Stimulated activated memory B cell treated with anti-CD40 and anti-IgM and Interleukin-4, amounts not matched to agents 10 μg/mL and 1 μg/mL and 100 μg/mL, for 72 hours (primary cell): Measurements from ENCODE around the gene NATD1.

ENCODE experiments used
- ATAC-seq: fragments of 150-1000 bp; cut with Tn5 transposase; 2 replicates; pipeline ENCODE4 v1.10.0; 2021
- H3K27ac Mint-ChIP-seq: one replicate; pipeline ENCODE4 v1.8.0; 2022; ENCODE audit warnings: mild to moderate bottlenecking, mixed read lengths
- H3K27me3 Mint-ChIP-seq: one replicate; pipeline ENCODE4 v1.8.0; 2022; ENCODE audit warnings: mixed read lengths
- H3K36me3 Mint-ChIP-seq: one replicate; pipeline ENCODE4 v1.8.0; 2022; ENCODE audit warnings: mixed read lengths
- H3K4me1 Mint-ChIP-seq: one replicate; pipeline ENCODE4 v1.8.0; 2022; ENCODE audit warnings: mixed read lengths
- H3K4me3 Mint-ChIP-seq: one replicate; pipeline ENCODE4 v1.8.0; 2022; ENCODE audit warnings: mild to moderate bottlenecking, moderate library complexity, mixed read lengths
- H3K9me3 Mint-ChIP-seq: one replicate; pipeline ENCODE4 v1.8.0; 2022; ENCODE audit warnings: mixed read lengths

Gene NATD1

GRCh38 chr17:21293831-21294210 lies 40.6 kb upstream of the NATD1 start:
- Mint-ChIP-seq H3K4me1 (peaks cover 59% of the 10 kb centered on the region), H3K36me3 (peaks cover 16% of the 10 kb centered on the region), H3K4me3 (no peak overlapping the region), H3K27me3 (peaks cover 9% of the 10 kb centered on the region), H3K27ac (peak overlapping the region; percentile 5), H3K9me3 (no peaks in the 10 kb centered on the region)
- no peak for ATAC-seq

DNA sequence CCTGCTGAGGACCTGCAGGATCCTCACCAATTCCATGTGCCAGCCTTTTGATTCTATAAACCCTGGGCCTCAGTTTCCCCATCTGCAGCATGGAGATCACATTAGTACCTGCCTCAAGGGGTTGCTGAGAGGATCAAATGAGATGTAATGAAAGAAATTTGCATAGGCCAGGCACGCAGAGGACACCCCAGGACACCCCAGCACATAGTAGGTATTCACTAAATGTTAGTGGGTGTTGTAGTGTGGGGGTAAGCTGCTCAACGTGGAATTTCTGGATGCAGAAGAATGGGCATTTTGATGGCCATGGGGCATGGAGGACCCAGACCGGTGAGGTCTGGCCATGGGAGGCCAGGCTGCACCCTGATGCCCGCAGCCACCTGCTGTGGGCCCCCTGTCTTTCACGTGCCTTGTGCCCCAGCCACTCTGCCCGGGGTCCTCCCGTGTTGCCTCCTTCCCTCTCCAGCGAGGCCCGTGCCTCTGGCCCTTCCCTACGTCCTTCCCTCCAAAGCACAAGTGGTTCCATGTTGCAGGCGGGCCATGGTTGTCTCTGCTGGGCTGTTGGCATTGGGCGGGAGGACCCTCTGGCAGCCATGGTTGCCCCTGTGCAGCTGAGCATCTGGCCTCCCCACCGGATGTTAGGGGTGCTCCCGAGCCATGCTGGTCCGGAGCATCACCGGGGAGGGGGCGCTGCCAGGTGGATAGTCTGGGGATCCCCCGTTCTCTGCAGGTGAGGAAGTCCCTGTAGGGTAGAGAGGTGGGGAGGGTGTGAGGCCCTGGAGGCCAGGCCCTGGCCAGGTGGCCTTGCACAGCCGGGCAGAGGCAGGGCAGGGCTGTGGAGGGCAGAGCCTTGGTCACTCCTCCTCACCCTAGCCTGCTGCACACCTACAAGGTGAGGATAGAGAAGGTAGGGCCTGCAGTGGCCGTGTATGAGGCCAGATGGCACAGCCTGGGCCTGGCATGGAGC lies 39.9 kb upstream of the NATD1 start:
- H3K27ac Mint-ChIP-seq, result no peak overlapping the region
- H3K9me3 Mint-ChIP-seq, result no peaks in the 10 kb centered on the region
- H3K4me1 Mint-ChIP-seq, result peaks cover 66% of the 10 kb centered on the region
- H3K4me3 Mint-ChIP-seq, result no peak overlapping the region
- ATAC-seq, result no peak
- peaks cover 9% of the 10 kb centered on the region for H3K27me3 Mint-ChIP-seq
- H3K36me3 Mint-ChIP-seq, result peaks cover 16% of the 10 kb centered on the region

- Mint-ChIP-seq H3K4me3 (no peak overlapping the region), H3K36me3 (peaks cover 16% of the 10 kb centered on the region), H3K27me3 (peaks cover 9% of the 10 kb centered on the region), H3K9me3 (no peaks in the 10 kb centered on the region), H3K4me1 (peaks cover 79% of the 10 kb centered on the region), H3K27ac (peak overlapping the region; percentile 45)
- ATAC-seq, result no peak
Measured at GRCh38 chr17:21291862-21292261, 38.7 kb upstream of the NATD1 start.

- H3K27me3 Mint-ChIP-seq, result peaks cover 9% of the 10 kb centered on the region
- peaks cover 84% of the 10 kb centered on the region for H3K4me1 Mint-ChIP-seq
- H3K36me3 Mint-ChIP-seq, result peaks cover 18% of the 10 kb centered on the region
- no peaks in the 10 kb centered on the region for H3K9me3 Mint-ChIP-seq
- H3K27ac Mint-ChIP-seq, result no peak overlapping the region
- ATAC-seq, result no peak
- H3K4me3 Mint-ChIP-seq, result no peak overlapping the region
Measured at GRCh38 chr17:21291357-21291756, 38.1 kb upstream of the NATD1 start.

DNA sequence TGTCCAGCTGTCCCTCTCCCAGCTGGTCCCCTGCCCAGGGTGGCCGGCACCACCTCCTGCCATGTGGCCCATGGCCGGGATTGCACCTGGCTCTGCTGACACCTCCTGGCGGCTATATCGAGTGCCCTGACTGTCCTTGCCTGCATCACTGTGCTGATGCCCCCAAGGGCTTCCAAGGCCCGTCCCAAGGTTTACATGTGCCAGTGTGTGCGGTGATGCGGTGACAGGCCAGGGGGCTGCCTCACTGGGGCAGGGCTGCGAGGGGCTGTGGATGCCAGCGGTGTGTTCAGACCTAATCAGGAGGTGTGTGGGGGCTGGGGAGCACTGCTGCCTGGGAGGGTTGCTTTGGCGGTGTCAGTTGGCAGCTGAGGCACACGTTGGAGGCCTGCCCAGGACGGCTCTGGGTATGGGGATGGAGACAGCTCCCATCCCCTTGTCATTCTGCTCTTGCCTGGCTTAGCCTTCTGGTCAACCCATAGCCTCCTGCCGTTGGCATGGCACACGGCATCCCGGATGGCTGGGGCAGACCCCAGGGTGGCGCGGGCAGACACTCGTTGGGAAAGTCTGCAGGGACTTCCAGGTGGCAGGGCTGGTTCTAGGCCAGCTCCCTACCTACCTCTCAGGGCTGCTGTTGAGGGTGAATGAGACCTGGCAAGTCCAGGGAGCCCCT lies 36.8 kb upstream of the NATD1 start:
- Mint-ChIP-seq H3K4me1 (peaks cover 95% of the 10 kb centered on the region), H3K4me3 (no peak overlapping the region), H3K36me3 (peaks cover 30% of the 10 kb centered on the region), H3K27ac (peak overlapping the region; percentile 92), H3K27me3 (peaks cover 9% of the 10 kb centered on the region), H3K9me3 (no peaks in the 10 kb centered on the region)
- no peak for ATAC-seq

- Mint-ChIP-seq H3K9me3 (no peaks in the 10 kb centered on the region), H3K36me3 (peaks cover 30% of the 10 kb centered on the region), H3K27me3 (peaks cover 9% of the 10 kb centered on the region), H3K27ac (peak overlapping the region; percentile 92), H3K4me1 (peaks cover 89% of the 10 kb centered on the region), H3K4me3 (peak overlapping the region; percentile 98)
- ATAC-seq, result no peak
Measured at GRCh38 chr17:21289175-21289901, 36.1 kb upstream of the NATD1 start.

DNA sequence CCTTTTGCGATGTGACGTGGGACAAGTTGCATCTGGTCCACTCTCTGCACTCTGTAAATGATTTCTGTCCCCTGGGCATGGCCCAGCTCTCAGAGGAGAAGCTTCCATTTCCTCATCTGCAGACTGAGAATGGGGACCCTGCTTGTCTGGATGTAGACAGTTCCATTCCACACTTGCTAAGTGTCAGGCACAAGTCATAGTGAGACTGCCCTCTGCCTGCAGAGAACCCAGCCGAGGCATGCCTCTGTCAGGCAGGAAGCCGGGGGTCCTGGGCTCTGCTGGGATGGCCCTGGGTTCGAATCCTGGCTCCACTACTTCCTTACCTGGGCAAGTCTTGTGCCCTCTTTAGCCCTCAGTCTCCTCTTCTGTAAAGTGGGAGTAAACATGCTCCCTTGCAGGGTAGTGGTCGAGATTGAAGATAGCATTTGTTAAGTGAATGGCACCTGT lies 35.4 kb upstream of the NATD1 start:
- peaks cover 9% of the 10 kb centered on the region for H3K27me3 Mint-ChIP-seq
- peaks cover 86% of the 10 kb centered on the region for H3K4me1 Mint-ChIP-seq
- ATAC-seq, result peak; percentile 42
- H3K27ac Mint-ChIP-seq, result peak overlapping the region; percentile 92
- peak overlapping the region; percentile 98 for H3K4me3 Mint-ChIP-seq
- H3K36me3 Mint-ChIP-seq, result peaks cover 30% of the 10 kb centered on the region
- H3K9me3 Mint-ChIP-seq, result no peaks in the 10 kb centered on the region

- Mint-ChIP-seq H3K36me3 (peaks cover 29% of the 10 kb centered on the region), H3K27ac (peak overlapping the region; percentile 92), H3K9me3 (no peaks in the 10 kb centered on the region), H3K27me3 (peaks cover 9% of the 10 kb centered on the region), H3K4me3 (peak overlapping the region; percentile 98), H3K4me1 (peaks cover 85% of the 10 kb centered on the region)
- ATAC-seq, result peak; percentile 79
Measured at GRCh38 chr17:21287703-21288449, 34.7 kb upstream of the NATD1 start.

- Mint-ChIP-seq H3K27ac (peak overlapping the region; percentile 92), H3K36me3 (peaks cover 21% of the 10 kb centered on the region), H3K4me1 (peaks cover 85% of the 10 kb centered on the region), H3K4me3 (peak overlapping the region; percentile 98), H3K27me3 (peaks cover 3% of the 10 kb centered on the region), H3K9me3 (no peaks in the 10 kb centered on the region)
- ATAC-seq, result no peak
Measured at GRCh38 chr17:21286909-21287702, 33.9 kb upstream of the NATD1 start.

GRCh38 chr17:21286066-21286770 lies 33.0 kb upstream of the NATD1 start:
- Mint-ChIP-seq H3K36me3 (peaks cover 14% of the 10 kb centered on the region), H3K4me3 (peak overlapping the region; percentile 98), H3K4me1 (peaks cover 85% of the 10 kb centered on the region)

GRCh38 chr17:21285164-21286065 lies 32.2 kb upstream of the NATD1 start:
- no peaks in the 10 kb centered on the region for H3K27me3 Mint-ChIP-seq
- peaks cover 14% of the 10 kb centered on the region for H3K36me3 Mint-ChIP-seq
- H3K9me3 Mint-ChIP-seq, result no peaks in the 10 kb centered on the region
- no peak for ATAC-seq
- peaks cover 85% of the 10 kb centered on the region for H3K4me1 Mint-ChIP-seq
- peak overlapping the region; percentile 98 for H3K4me3 Mint-ChIP-seq
- H3K27ac Mint-ChIP-seq, result peak overlapping the region; percentile 92

More at GRCh38 chr17:21286066-21286770, 33.0 kb upstream of the NATD1 start:
- Mint-ChIP-seq H3K27ac (peak overlapping the region; percentile 92), H3K9me3 (no peaks in the 10 kb centered on the region), H3K27me3 (no peaks in the 10 kb centered on the region)
- no peak for ATAC-seq

GRCh38 chr17:21284319-21285163 lies 31.3 kb upstream of the NATD1 start, which contains the start of gene MAP2K3:
MAP2K3 (plus strand) TSS chr17:21284711; CDS start chr17:21284921, 210 bp downstream.
- Mint-ChIP-seq H3K36me3 (peaks cover 14% of the 10 kb centered on the region), H3K4me3 (peak within 1 kb of the TSS; percentile 98), H3K27ac (peak within 1 kb of the TSS; percentile 92), H3K9me3 (no peaks in the 10 kb centered on the region), H3K4me1 (peaks cover 85% of the 10 kb centered on the region), H3K27me3 (no peaks in the 10 kb centered on the region)
- ATAC-seq, result peak; percentile 83
